ENCODE data around the gene EPHA4. TPM values are rescaled to one million over a fixed set of nuclear protein-coding genes. Genes with fewer than 3 reads are reported as not detected.

Gene EPHA4
- total RNA-seq, 2 experiments from 2014 or later: 6.3 to 7.0 TPM

GRCh38 chr2:221371347-221371746 is 200.8 kb downstream of the EPHA4 start:
- no peak overlapping the region for H3K27ac Mint-ChIP-seq
- ChIA-PET CTCF (no interaction called here), POLR2A (no interaction called here)
- no peaks in the 10 kb centered on the region for H3K36me3 Mint-ChIP-seq
- peaks cover 6% of the 10 kb centered on the region for H3K27me3 Mint-ChIP-seq
- H3K4me1 Mint-ChIP-seq (ENCODE audit: low read depth): no peaks in the 10 kb centered on the region
- no peaks in the 10 kb centered on the region for H3K9me3 Mint-ChIP-seq
- intact Hi-C loops (cut with micrococcal nuclease): no loop called here
- no peak overlapping the region for H3K4me3 Mint-ChIP-seq
- DNase-seq: no peak

DNA sequence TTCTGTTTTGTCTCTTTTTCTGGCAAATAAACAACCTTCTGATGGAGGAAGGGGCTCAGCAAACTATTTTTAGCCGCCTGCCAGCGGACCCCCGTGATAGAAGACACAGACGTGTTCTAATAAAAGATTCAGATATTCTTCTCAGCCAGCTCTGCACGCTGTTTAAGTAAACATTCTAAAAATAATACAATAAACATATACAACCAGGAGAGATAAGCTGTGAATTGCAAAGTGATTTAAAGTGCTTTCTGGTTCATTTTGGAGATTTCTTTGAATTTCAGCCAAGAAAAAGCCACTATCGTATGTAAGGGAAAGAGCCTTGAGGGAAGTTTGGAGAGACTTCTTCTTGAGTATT is 201.3 kb downstream of the EPHA4 start:
- intact Hi-C loops (cut with micrococcal nuclease): no loop called here
- Mint-ChIP-seq H3K27ac (no peak overlapping the region), H3K36me3 (no peaks in the 10 kb centered on the region), H3K4me3 (no peak overlapping the region), H3K4me1 (ENCODE audit: low read depth) (no peaks in the 10 kb centered on the region), H3K27me3 (peaks cover 6% of the 10 kb centered on the region), H3K9me3 (no peaks in the 10 kb centered on the region)
- no peak for DNase-seq
- CTCF ChIA-PET: no interaction called here
- POLR2A ChIA-PET: no interaction called here

DNA sequence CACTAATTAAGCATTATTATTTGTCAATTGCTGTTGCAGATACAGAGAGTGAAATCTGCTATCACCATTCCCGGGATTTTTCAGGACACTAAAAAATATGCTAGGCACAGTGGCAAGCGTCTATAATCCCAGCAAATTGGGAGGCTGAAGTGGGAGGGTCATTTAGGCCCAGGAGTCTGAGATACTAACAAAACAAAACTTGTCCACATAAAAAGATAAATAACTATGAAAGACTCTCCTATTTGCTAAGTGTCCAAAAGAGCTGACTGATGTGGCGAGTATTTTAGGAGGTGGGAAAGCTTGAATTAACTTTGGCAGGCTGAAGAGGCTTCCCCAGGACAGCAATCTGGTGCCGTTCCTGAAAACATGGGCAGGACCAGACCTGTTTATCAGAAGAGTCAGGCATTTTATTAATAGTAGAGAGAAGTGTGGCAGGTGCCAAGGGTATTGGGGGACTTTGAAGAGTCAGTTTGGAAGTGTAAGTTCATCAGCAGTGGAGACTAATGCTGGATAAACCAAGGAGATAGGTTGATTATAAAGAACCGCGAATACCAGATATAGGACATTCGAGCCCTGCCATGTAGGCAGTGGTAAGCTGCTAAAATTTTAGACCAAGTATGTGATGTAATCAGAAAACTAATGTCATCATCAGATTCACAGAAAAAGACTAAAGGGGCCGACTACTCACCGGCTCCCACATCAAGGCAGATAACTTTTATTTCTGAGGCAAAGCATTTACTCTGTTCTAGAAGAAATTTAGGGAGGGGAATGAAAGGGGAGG is 201.8 kb downstream of the EPHA4 start:
- Mint-ChIP-seq H3K27ac (no peak overlapping the region), H3K27me3 (peaks cover 6% of the 10 kb centered on the region), H3K36me3 (no peaks in the 10 kb centered on the region), H3K9me3 (no peaks in the 10 kb centered on the region), H3K4me3 (no peak overlapping the region), H3K4me1 (ENCODE audit: low read depth) (no peaks in the 10 kb centered on the region)
- DNase-seq: no peak
- ChIA-PET CTCF (no interaction called here), POLR2A (no interaction called here)
- intact Hi-C loops (cut with micrococcal nuclease): no loop called here

Measured in activated CD4-positive, alpha-beta memory T cell treated with anti-CD3 and anti-CD28 coated beads for 36 hours (primary cell).